Ishikawa (cell line): ENCODE measurements around the gene ANKRD11.
A peak's percentile ranks its signal among the peaks of the same experiment; 100 is the strongest.

ENCODE experiments used
- CEBPB ChIP-seq: IDR thresholded peaks from 2 replicates; pipeline ENCODE4 v1.6.1; 2012
- CREB1 ChIP-seq: IDR thresholded peaks from 2 replicates; pipeline ENCODE4 v1.6.1; 2012; ENCODE audit warnings: low read depth
- EGR1 ChIP-seq: IDR thresholded peaks from 2 replicates; pipeline ENCODE4 v1.6.1; 2012
- EP300 ChIP-seq: IDR thresholded peaks from 2 replicates; pipeline ENCODE4 v1.6.1; 2012; ENCODE audit warnings: borderline replicate concordance
- FOXM1 ChIP-seq: IDR thresholded peaks from 2 replicates; pipeline ENCODE4 v1.6.1; 2012; ENCODE audit warnings: low read depth, borderline replicate concordance
- NFIC ChIP-seq: IDR thresholded peaks from 2 replicates; pipeline ENCODE4 v1.6.1; 2012
- RAD21 ChIP-seq: IDR thresholded peaks from 2 replicates; pipeline ENCODE4 v1.6.1; 2012; ENCODE audit warnings: low read depth
- TAF1 ChIP-seq: IDR thresholded peaks from 2 replicates; pipeline ENCODE4 v1.6.1; 2012; ENCODE audit warnings: low read depth, mild to moderate bottlenecking
- TCF12 ChIP-seq: IDR thresholded peaks from 2 replicates; pipeline ENCODE4 v1.6.1; 2012; ENCODE audit warnings: low read depth
- TEAD4 ChIP-seq: IDR thresholded peaks from 2 replicates; pipeline ENCODE4 v1.6.1; 2012
- YY1 ChIP-seq: IDR thresholded peaks from 2 replicates; pipeline ENCODE4 v1.6.1; 2012; ENCODE audit warnings: low read depth
- ZBTB7A ChIP-seq: IDR thresholded peaks from 2 replicates; pipeline ENCODE4 v1.6.1; 2012; ENCODE audit warnings: low read depth
- TF ChIP-seq, protein P1 (sequence below): IDR thresholded peaks from 2 replicates; pipeline ENCODE4 v1.6.1; 2012
- TF ChIP-seq, protein P2 (sequence below): IDR thresholded peaks from 2 replicates; pipeline ENCODE4 v1.6.1; 2012; ENCODE audit warnings: low read depth, mild to moderate bottlenecking
- TF ChIP-seq, protein P3 (sequence below): IDR thresholded peaks from 2 replicates; pipeline ENCODE4 v1.6.1; 2012

The ANKRD11 gene

DNA sequence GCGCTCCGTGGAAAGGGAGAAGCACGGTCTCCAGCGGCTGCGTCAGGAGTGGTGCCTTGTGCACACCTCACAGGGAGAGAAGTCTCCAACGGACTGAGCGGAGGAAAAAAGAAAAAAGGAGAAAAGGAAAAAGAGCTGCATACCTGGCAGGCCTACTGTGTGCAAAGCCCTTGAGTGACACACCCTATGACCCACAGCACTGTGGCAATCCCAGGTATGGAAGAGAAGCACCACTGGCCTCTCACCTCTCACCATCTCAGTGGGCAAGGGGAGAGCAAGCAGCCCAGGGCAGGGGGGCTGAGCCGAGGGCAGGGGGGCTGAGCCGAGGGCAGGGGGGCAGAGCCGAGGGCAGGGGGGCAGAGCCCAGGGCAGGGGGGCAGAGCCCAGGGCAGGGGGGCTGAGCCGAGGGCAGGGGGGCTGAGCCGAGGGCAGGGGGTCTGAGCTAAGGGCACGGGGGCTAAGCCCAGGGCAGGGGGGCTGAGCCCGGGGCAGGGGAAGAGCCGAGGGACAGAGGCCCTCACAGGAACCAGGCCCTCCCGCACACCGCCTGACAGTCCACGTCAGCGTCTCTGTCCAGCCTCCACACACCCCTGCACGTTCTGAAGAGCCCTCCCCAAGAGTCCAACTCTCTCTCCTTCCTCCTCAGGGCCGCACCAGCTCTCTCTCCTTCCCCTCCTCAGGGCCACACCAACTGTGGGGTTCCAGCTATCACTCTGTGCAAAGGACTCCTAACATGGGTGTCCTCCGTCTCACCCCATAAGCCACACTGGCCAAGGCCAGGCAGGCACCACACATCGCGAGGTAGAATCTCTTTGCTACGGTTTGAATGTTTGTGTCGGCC lies 167.0 kb downstream of the ANKRD11 start:
- TF ChIP-seq, protein P1, sequence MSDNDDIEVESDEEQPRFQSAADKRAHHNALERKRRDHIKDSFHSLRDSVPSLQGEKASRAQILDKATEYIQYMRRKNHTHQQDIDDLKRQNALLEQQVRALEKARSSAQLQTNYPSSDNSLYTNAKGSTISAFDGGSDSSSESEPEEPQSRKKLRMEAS: no peak
- no peak for TF ChIP-seq EGR1
- TF ChIP-seq TEAD4: no peak
- TF ChIP-seq CREB1: no peak
- TF ChIP-seq EP300: no peak
- no peak for TF ChIP-seq ZBTB7A
- TF ChIP-seq NFIC: no peak
- no peak for TF ChIP-seq FOXM1
- TF ChIP-seq TAF1: no peak
- TF ChIP-seq RAD21: no peak

DNA sequence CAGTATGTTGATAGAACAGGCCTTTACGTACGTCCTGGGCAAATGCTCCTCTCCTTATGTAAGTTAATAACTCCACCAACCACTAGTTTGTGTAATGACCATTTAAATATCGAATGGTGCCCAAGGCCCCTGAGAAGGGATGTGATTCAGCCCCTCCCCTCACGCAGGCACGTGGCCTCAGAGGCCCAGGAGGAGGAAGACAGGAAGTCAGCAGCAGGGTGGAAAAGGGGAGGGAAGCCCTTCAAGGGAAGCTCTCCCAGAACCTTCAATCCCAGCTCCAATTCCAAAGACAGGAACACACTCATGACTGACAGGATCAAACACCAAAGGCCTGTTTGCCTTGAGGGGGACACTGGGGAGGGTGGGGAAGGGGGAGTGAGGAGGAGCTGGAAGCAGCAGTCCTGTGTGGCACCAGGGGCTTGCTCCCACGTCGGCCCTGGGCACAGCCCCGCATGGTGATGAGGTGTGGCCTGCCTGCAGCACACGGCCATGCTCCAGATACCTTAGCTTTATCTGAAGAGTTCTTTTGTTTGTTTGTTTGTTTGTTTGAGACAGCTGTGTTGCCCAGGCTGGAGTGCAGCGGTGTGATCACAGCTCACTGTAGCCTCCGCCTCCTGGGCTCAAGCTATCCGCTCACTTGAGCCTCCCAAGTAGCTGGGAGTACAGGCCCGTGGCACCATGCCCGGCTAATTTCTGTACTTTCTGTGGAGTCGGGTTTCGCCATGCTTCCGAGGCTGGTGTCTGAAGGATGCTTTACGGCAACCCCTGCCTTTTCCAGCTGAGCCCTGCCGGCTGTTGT lies 167.8 kb downstream of the ANKRD11 start:
- TF ChIP-seq, protein P1: peak; percentile 68
- TF ChIP-seq, protein P2, sequence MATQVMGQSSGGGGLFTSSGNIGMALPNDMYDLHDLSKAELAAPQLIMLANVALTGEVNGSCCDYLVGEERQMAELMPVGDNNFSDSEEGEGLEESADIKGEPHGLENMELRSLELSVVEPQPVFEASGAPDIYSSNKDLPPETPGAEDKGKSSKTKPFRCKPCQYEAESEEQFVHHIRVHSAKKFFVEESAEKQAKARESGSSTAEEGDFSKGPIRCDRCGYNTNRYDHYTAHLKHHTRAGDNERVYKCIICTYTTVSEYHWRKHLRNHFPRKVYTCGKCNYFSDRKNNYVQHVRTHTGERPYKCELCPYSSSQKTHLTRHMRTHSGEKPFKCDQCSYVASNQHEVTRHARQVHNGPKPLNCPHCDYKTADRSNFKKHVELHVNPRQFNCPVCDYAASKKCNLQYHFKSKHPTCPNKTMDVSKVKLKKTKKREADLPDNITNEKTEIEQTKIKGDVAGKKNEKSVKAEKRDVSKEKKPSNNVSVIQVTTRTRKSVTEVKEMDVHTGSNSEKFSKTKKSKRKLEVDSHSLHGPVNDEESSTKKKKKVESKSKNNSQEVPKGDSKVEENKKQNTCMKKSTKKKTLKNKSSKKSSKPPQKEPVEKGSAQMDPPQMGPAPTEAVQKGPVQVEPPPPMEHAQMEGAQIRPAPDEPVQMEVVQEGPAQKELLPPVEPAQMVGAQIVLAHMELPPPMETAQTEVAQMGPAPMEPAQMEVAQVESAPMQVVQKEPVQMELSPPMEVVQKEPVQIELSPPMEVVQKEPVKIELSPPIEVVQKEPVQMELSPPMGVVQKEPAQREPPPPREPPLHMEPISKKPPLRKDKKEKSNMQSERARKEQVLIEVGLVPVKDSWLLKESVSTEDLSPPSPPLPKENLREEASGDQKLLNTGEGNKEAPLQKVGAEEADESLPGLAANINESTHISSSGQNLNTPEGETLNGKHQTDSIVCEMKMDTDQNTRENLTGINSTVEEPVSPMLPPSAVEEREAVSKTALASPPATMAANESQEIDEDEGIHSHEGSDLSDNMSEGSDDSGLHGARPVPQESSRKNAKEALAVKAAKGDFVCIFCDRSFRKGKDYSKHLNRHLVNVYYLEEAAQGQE: no peak
- TF ChIP-seq TEAD4: no peak
- no peak for TF ChIP-seq EP300
- TF ChIP-seq NFIC: peak; percentile 27
- TF ChIP-seq TCF12: no peak
- TF ChIP-seq YY1: 0 out of 2 replicates have a peak, but pooled peaks have one; percentile 5
- TF ChIP-seq CEBPB: no peak
- TF ChIP-seq, protein P3, sequence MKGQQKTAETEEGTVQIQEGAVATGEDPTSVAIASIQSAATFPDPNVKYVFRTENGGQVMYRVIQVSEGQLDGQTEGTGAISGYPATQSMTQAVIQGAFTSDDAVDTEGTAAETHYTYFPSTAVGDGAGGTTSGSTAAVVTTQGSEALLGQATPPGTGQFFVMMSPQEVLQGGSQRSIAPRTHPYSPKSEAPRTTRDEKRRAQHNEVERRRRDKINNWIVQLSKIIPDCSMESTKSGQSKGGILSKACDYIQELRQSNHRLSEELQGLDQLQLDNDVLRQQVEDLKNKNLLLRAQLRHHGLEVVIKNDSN: peak; percentile 82
- no peak for TF ChIP-seq CREB1

DNA sequence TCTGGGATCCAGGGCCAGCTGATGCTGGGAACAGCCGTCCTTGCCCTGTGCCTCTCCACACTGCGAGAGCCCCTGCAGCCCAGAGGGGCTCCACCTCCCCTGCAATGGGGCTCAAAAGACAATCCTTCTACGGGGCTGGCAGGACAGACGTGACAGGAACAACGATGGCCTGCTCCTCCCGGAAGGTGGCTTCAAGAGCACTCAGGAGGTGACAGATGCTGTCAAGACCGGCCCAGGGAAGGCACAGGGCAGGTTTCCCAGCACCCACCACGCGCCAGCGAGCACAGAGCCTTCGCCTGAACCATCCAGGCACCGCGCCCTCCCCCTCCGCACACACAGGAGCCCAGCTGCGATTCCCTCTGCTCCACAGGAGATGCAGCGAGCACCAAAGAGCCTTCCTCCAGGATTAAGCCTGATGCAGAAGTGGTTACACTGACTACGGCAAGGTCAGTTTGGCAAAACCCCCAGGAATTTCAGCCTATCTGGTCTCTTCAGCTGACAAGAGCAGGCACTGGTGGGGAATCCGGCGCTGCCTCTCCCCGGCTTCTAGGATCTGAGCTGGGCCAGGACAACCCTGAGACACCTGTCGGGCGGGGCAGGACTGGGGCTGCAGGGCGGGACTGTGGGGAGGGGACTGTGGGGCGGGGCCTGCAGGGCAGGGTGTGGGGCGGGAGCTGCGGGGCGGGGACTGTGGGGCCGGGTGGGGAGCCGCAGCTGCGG lies 169.4 kb downstream of the ANKRD11 start:
- no peak for TF ChIP-seq RAD21
- TF ChIP-seq CREB1: no peak
- no peak for TF ChIP-seq ZBTB7A
- TF ChIP-seq TCF12: 0 out of 2 replicates have a peak, but pooled peaks have one; percentile 18
- no peak for TF ChIP-seq FOXM1
- TF ChIP-seq YY1: no peak

DNA sequence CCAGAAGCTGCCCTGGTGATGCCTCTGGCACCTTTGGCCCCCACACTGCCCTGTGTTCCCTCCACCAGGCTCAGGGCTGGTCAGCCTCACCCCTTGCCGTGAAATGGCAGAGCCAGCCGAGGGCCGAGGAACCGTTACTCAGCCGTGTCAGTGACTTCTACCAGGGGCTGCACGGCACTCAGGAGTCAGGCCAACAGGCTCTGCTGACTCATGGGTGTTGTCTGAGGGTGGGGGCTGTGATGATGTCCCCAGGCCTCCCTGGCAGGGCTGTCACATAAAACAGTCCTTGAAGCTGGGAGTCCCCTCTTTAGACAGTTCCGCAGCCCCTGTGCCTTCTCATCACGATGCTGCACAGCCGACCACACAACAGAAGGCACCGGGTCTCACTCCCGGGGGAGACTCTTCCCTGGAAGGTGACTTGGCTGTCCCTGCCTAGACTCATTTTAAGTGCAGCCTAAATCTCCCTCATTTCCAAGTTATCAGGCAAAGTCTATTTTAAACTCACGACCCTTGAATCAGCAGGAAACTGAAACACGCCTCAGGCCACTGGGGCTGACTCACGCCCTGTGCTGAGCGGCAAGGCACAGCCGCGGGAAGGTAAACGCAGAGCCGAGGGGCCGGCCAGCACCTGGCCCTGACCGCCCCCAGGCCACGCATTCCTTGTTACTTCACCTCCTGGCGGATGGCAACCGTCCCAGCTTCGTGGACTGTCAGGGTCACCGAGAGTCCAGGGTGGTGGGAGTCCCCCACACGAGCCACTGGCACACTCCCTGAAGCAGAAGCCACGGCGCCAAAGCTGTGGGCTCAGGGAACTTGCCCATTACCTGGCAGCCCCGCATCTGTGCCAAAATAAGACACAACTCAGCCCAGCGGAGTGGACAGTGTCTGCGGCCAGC lies 170.2 kb downstream of the ANKRD11 start:
- TF ChIP-seq FOXM1: no peak
- no peak for TF ChIP-seq YY1
- 0 out of 2 replicates have a peak, but pooled peaks have one; percentile 23 for TF ChIP-seq TCF12
- no peak for TF ChIP-seq TAF1
- TF ChIP-seq, protein P2: no peak

DNA sequence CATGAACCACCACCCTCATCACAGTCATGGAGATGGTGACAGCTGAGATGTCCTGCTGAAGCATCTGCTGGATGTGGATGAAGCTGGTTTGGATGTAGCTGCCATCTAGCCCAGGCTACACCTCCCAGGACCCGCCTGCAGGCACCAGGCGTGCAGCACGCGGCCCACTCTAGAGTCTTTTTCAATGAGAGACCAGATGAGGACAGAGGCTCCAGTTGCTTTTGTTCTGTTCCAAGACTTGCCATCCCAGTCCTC lies 170.8 kb downstream of the ANKRD11 start:
- TF ChIP-seq CREB1 (no peak), TEAD4 (no peak), FOXM1 (no peak), YY1 (no peak), NFIC (no peak), TAF1 (no peak), CEBPB (no peak), EGR1 (no peak), ZBTB7A (no peak), RAD21 (no peak), EP300 (no peak), TCF12 (no peak)
- TF ChIP-seq, protein P2: no peak
- TF ChIP-seq, protein P3: no peak
- TF ChIP-seq, protein P1: no peak
